Measurements from ENCODE around the gene SRPK2. TPM values are rescaled to one million over a fixed set of nuclear protein-coding genes. Genes with fewer than 3 reads are reported as not detected.

The SRPK2 gene
- total and polyA plus RNA-seq, 2 of the 8 experiments (the other 6 are each of a cell fraction or from before 2014, with no cell fraction given), result 10.0 to 47.1 TPM

DNA sequence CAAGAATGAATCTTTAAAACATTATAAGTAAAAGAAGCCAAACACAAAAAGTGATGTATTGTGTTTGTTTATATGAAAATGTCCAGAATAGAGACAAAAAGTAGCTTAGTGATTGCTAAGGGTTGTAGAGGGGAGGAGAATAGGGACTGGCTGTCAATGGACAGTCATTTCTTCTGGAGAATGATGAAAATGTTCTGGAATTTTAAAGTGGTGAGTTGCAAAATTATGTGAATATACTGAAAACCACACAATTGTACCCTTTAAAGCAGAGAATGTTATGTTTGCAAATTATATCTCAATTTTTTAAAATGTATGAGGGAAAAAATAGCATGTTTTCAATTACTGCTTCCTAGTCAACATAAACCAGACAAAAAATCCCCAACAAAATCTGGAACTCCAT, 200.5 kb downstream of the SRPK2 start:
- POLR2A ChIA-PET (ENCODE audit: partially characterized antibody), result interaction anchor here (0.6 kb wide), 1 partner anchor 10 kb away, joined by 3 read pairs; no protein-coding TSS in a partner anchor
- no peak overlapping the region for H3K27ac ChIP-seq (ENCODE audit: low read depth, low read length)

More for the DNA sequence above, 200.5 kb downstream of the SRPK2 start:
- no peak overlapping the region for H2BK120ac ChIP-seq (replicated peaks; ENCODE audit: low read depth, low read length)
- no peak overlapping the region for H2BK15ac ChIP-seq (ENCODE audit: low read length)
- no peak overlapping the region for H4K91ac ChIP-seq (replicated peaks; ENCODE audit: insufficient read length, low read length)
- H2BK12ac ChIP-seq (ENCODE audit: low read depth, low read length), result no peak overlapping the region
- H3K79me1 ChIP-seq (ENCODE audit: low read depth, low read length), result no peaks in the 10 kb centered on the region; the same call in 1 of the 2 replicates
- no peak overlapping the region for H2AK5ac ChIP-seq (ENCODE audit: low read depth, low read length)
- H3K23me2 ChIP-seq (ENCODE audit: low read depth, low read length), result no peaks in the 10 kb centered on the region
- H3K9me3 ChIP-seq (ENCODE audit: insufficient read depth in 2 of 2, low read depth in 1 of 2, low read length in 1 of 2), result no peaks in the 10 kb centered on the region
- H3K27me3 ChIP-seq (replicated peaks in 1 of 4; ENCODE audit: control insufficient read depth in 3 of 4, extremely low read depth in 1 of 4, insufficient read depth in 3 of 4, low read length in 3 of 4), result no peaks in the 10 kb centered on the region
- no peak overlapping the region for H3K4me3 ChIP-seq (ENCODE audit: extremely low read depth in 1 of 4, insufficient read depth in 2 of 4, low read depth in 3 of 4, low read length in 4 of 4)
- no peaks in the 10 kb centered on the region for H3K79me2 ChIP-seq (ENCODE audit: control insufficient read depth in 1 of 2, insufficient read depth in 2 of 2, low read length in 2 of 2)
- H3K36me3 ChIP-seq (ENCODE audit: control insufficient read depth in 2 of 4, insufficient read depth in 4 of 4, low read length in 3 of 4), result no peaks in the 10 kb centered on the region
- no peak overlapping the region for H4K5ac ChIP-seq (ENCODE audit: insufficient read length, low read depth, low read length)
- FAIRE-seq (no peak), DNase-seq (ENCODE audit: low read depth in 1 of 2, low spot score in 2 of 2) (no peak)
- no peaks in the 10 kb centered on the region for H3K4me1 ChIP-seq (replicated peaks in 1 of 4; ENCODE audit: control insufficient read depth in 3 of 4, insufficient read depth in 4 of 4, low read length in 3 of 4)
- H3K4me2 ChIP-seq (ENCODE audit: insufficient read depth in 1 of 2, low read depth in 2 of 2, low read length in 2 of 2), result no peak overlapping the region
- no peak overlapping the region for H3K9ac ChIP-seq (replicated peaks in 1 of 4; ENCODE audit: extremely low read depth in 1 of 4, low read depth in 3 of 4, low read length in 3 of 4)
- no peak overlapping the region for H3K56ac ChIP-seq (replicated peaks; ENCODE audit: insufficient read length, low read depth, low read length)
- no peak overlapping the region for H3K4ac ChIP-seq (replicated peaks; ENCODE audit: insufficient read length, low read depth, low read length)
- H3K18ac ChIP-seq (ENCODE audit: extremely low read depth, low read length), result no peak overlapping the region
- TF ChIP-seq MAFK (IDR thresholded peaks at IDR 0.05; ENCODE audit: low read depth, low read length) (no peak), CHD1 (IDR thresholded peaks at IDR 0.05; ENCODE audit: low read depth, low read length) (no peak), ZNF274 (IDR thresholded peaks at IDR 0.05; ENCODE audit: borderline replicate concordance, extremely low read depth, low read length) (no peak)
- H2BK20ac ChIP-seq (ENCODE audit: low read length), result no peak overlapping the region
- H4K20me1 ChIP-seq (replicated peaks in 1 of 2; ENCODE audit: control insufficient read depth in 1 of 2, insufficient read depth in 2 of 2, low read length in 2 of 2), result no peaks in the 10 kb centered on the region
- no peak overlapping the region for H3K23ac ChIP-seq (ENCODE audit: insufficient read length)
- no peak overlapping the region for H2BK5ac ChIP-seq (ENCODE audit: low read depth, low read length)
- no peak overlapping the region for H3K14ac ChIP-seq (ENCODE audit: insufficient read length)
- CTCF ChIA-PET (ENCODE audit: partially characterized antibody), result interaction anchor here (0.6 to 1.4 kb wide), 2 partner anchors 14 to 81 kb away, joined by 3 to 4 read pairs; no protein-coding TSS in a partner anchor
- no peak overlapping the region for H4K8ac ChIP-seq (ENCODE audit: extremely low read depth, insufficient read depth, low read length)
- H2AFZ ChIP-seq (ENCODE audit: low read length), result no peak overlapping the region
